NCI-H146 treated with DMSO at 0.1 percent for 48 hours (cell line): ENCODE results near the gene TRABD2B.

Experiments used
- DNase-seq: peaks from one replicate; lab custom pipeline; 2025; ENCODE audit not compliant: unreplicated experiment; lab: John Stamatoyannopoulos, UW

TRABD2B gene

GRCh38 chr1:47761201-47761930 lies 235.8 kb downstream of the TRABD2B start:
- DNase-seq, result no peak

DNA sequence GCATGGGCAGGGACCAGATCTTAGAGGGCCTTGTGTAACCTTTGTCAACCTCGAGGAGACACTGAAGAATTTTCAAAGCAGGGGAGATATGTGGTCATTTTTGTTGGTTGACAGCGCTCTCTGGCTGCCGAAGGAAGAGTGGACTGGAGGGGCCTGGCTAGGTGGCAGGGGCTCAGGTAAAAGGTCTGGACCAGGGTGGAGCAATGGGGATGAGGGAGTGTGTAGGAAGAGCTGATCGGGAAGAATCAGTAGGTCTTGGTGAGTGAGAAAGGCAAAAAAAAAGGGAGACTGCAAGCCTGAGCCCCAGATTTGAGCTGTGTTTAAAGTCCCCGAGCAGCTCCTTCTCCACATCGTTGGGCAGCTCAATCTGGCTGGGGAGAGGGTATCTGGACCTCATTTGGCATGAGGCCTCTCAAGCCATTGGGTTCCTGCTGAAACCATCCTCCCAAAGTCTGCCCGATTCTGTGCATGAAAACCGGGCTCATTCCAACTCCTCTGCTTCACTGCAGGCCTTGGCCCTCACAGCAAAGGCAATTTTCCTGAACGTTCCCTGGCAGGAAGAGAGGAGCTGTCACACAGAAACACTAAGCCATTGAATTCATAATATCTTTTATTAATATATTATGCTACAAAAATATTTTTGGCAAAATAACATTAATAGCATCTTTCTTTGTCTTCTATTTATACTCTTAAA lies 237.1 kb downstream of the TRABD2B start:
- no peak for DNase-seq

DNA sequence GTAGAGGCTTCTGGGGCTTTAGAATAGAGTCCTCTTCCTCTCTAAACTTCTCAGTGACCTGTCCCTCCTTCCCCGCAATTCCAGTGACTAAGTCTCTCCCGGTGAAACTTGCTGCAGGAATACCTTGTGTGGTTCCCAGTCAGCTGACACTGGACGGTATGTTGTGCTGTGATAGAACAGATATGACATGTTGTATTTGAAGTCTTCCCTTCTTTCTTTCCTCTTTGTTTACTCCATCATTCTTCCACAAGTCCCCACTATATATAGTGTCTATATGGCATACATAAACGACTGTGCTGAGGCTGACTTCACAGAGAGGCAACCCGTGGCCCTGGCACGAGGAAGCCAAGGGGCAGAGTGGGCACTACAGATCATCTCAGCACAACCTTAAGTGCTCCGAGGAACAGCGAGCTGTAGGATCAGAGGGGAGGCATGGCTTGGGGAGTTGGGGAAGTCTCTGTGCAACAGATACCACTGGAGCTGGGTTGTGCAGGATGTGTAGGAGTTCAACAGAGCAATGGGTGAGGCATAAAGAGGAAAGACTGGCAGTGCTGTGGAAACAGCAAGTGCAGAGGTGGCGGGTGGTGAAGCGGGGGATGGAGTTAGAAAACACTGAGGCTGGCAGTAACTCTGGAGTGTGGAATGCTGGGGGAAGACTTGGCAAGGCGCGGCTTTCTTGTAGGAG lies 237.8 kb downstream of the TRABD2B start:
- no peak for DNase-seq

DNA sequence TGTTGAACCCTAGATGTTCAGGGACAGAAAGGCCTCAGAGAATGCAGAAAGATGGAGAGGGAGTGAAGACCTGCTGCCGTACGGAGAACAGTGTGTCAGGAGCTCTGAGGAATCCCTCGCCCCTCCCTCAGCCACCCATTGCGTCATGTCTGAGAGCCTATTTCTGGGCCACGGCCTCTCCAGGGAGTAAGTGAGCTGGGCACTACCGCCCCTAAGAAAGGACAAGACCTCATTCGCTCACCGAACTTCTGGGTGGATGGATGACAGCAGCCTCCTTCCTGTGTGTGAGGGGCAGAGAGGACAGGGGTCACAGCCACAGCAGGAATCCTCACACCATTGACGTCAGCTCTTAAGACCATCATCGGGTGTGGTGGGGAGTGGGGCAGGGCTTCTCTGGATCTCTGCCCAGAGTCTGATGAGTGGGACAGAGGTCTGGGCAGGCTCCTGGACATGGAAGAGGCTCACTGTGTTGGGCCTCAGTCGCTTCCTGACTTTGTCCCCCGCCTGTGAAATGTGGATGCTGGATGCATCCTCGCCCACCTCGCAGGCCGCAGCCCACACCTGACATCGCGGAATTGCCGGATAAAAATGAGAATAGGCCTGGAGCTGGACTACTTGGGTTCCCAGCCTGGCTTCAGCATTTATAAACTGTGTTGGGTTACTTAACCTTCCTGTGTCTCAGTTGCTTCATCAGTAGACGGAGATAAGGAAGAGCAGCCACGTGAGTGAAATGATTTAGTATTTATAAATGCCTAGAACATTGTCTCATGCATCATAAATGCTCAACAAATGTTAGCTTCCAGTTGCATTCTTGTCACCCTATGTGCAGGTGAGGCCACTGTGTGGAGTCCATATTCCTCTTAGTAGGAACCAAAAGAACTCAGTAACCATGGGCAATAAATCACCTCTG lies 238.6 kb downstream of the TRABD2B start:
- DNase-seq, result no peak

GRCh38 chr1:47757226-47757975 lies 239.8 kb downstream of the TRABD2B start:
- DNase-seq, result no peak

DNA sequence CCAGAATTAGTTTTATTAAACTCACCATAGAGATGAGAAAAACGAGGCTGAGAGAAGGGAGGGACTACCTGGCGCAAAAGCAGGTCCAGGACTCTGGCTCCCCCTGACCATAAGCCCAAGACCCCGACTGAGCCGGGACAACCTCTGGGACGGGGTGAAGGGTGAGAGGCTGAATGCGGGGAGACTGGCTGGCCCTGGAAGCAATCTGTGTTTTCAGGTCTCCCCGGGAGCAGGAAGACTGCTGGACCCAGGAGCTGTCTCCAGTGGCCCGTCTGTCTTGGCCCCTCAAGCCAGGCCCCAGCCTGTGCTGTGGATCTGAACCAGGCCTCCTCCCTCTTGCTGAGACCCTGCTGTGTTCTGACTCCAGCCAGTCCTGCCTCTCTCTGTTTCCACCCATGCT lies 240.8 kb downstream of the TRABD2B start:
- no peak for DNase-seq

- DNase-seq, result no peak
These were observed 241.2 kb downstream of the TRABD2B start for GRCh38 chr1:47756006-47756405.

GRCh38 chr1:47755101-47755990 lies 241.8 kb downstream of the TRABD2B start:
- DNase-seq, result no peak

GRCh38 chr1:47754221-47754620 lies 243.0 kb downstream of the TRABD2B start:
- no peak for DNase-seq

DNA sequence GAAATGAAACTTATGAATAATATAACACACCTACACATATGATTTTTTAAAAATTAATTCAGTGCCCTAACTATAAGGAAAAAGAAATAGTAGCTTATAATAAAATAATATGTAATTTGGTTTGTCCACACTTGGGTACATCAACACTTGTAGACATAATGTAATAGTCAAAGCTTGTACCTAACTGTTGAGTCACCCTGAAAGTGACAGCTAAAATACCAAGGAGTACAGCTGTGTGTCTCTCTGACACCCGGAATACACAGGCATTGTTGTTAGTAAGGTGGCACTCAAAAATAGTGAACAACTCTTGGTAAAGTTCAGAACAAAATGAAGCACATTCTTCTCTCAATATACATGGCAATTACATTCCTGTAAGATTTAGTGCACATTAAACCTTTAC lies 243.4 kb downstream of the TRABD2B start:
- no peak for DNase-seq

DNA sequence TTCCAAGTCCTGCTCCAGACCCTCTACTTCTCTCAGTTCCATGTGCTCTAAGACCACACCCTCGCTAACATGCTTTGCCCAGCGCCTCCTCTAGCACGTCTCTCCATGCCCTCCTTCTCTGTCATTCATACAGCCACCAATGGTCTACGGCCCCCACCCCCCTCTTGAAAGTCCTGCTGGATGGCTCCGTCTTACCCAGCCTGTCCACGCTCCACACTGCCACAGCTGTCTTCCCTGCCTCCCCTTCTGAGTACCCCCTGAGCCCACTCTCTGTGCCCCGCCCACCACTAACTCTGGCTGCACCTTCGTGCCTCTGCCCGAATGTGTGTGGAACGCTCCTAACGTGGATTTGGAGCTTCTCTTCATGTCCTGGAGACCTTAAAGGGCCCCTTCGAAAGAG lies 244.6 kb downstream of the TRABD2B start:
- DNase-seq, result no peak

GRCh38 chr1:47751996-47752451 lies 245.2 kb downstream of the TRABD2B start:
- no peak for DNase-seq

DNA sequence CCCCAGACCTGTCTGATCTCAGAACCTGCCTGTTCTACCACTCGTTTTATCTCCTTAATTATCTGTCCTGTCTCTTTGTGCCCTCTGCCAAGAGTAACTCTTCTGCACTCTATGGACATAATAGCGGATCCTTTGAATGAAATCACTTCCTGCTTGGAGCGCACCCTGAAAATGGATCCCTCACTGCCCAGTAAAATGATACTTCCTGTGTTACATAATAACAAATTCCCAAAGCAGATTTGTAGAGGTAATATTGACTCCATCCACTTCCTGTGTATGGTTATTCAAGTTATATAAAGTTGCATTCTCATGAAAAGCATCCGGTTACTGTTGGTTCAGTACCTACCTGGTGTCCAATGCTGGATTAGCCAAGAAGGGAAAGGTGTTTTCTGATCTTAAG lies 246.0 kb downstream of the TRABD2B start:
- no peak for DNase-seq

DNA sequence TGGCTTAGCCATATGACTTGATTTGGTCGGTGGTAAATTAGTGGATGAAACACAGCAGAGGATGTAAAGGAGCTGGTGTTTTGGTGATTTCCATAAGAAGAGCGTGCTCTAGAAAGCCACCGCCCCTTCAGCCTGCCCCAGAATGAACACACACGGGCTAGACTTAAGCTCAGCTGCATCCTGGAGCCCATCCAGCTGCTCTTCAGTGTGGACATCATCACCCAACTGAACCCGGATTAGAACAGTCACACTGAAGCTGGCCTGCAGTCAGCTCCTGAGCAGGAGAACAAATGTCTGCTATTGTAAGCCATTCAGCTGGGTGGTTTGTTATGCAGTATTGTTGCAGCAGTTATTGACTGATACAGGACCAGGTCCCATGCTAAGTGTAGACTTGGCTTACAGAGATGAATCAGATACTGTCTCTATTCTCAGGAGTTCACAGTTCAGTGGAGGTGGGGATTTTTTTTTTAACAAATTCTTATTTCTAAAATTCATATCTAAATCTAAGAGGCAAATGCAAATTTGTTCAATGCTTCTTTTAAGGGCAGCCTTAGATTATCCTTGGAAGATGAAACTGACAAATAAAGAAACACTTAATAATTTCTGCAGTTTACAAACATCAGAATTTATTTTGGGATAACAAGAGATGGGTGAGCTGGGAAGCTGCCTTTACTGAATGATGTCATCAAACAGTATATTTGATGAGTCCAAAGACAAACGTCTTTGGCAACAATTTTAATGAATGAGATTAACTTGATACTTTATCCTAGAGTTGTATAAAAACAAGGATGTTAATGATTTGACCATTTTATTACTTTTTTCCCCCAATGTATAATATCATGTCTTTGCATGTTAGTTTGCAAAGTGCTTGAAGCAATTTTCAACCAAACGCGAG lies 251.2 kb downstream of the TRABD2B start:
- no peak for DNase-seq

DNA sequence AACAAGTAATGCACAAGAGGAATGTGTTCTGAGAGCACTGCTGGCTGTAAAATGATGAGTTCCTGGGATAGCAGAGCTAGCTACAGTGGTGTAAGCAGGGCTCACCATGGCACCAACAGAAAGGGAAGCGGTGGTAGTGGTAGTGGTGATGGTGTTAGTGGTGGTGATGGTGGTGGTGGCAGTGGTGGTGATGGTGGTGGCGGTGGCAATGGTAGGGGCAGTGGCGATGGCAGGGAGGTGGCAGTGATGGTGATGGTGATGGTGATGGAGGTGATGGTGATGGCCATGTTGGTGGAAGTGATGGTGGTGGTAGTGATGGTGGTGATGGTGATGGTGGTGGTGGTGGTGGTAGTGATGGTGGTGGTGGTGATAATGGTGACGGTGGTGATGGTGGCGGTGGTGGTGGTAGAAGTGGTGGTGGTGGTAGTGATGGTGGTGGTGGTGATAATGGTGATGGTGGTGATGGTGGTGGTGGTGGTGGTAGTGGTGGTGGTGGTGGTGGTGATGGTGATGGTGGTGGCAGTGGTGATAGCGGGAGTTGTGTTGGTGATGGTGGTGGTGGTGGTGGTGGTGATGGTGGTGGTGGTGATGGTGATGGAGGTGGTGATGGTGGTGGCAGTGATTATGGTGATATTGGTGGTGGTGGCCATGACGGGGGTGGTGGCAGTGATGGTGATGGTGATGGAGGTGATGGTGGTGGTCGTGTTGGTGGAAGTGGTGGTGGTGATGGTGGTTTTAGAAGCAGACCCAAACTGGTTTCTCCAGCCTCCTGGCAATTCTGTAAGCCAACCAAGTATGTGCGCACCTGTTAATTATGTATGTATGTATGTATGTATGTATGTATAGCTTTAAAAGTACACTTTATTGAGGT lies 254.1 kb downstream of the TRABD2B start:
- DNase-seq, result no peak

- no peak for DNase-seq
These were observed 258.5 kb downstream of the TRABD2B start for GRCh38 chr1:47738560-47739182.

- no peak for DNase-seq
These were observed 264.7 kb downstream of the TRABD2B start for GRCh38 chr1:47732489-47732888.
